ENCODE results near the gene ARHGDIG. TPM values are rescaled to one million over a fixed set of nuclear protein-coding genes. Genes with fewer than 3 reads are reported as not detected.
"Not testable (repeated sequence)": the region's sequence is repeated elsewhere in the genome, so short reads cannot be mapped to it uniquely, and the experiment has no call there.

Gene ARHGDIG
- polyA plus RNA-seq, 3 donors from 2014 or later: not detected

DNA sequence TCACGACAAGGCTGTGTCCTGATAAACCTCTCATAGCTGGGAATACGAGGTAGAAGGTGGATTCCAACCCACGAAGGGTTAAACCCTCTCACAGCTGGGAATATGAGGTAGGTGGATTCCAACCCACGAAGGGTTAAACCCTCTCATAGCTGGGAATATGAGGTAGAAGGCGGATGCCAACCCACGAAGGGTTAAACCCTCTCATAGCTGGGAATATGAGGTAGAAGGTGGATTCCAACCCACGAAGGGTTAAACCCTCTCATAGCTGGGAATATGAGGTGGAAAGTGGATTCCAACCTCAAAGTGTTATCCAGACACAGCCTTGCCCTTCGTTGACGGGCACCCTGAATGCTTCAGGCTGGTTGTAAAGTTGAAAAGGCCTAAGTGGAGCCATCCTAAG, 41.1 kb downstream of the ARHGDIG start:
- DNase-seq: no peak
- Mint-ChIP-seq H3K9me3 (no peaks in the 10 kb centered on the region), H3K36me3 (peaks cover 9 to 18% (median 11%) of the 10 kb centered on the region in 3 donors), H3K4me3 (peak overlapping the region in 4 of 5 donors; percentile 39 to 68 (median 58)), H3K27ac (peak overlapping the region; percentile 73 to 99 (median 93)), H3K27me3 (ENCODE audit: low read depth in 3 of 3) (peaks cover 46 to 54% (median 48%) of the 10 kb centered on the region in 3 donors), H3K4me1 (peaks cover 94 to 95% of the 10 kb centered on the region in 2 donors)

GRCh38 chr16:322476-323143, 42.2 kb downstream of the ARHGDIG start:
- H3K9me3 Mint-ChIP-seq: no peaks in the 10 kb centered on the region
- H3K36me3 Mint-ChIP-seq: peaks cover 7 to 18% (median 8%) of the 10 kb centered on the region in 3 donors
- no peak for DNase-seq
- peaks cover 55 to 65% (median 58%) of the 10 kb centered on the region in 3 donors for H3K27me3 Mint-ChIP-seq (ENCODE audit: low read depth in 3 of 3)
- H3K27ac Mint-ChIP-seq: peak overlapping the region; percentile 70 to 100 (median 97)
- H3K4me1 Mint-ChIP-seq: peaks cover 94 to 95% of the 10 kb centered on the region in 2 donors
- H3K4me3 Mint-ChIP-seq: peak overlapping the region; percentile 54 to 85 (median 66)

DNA sequence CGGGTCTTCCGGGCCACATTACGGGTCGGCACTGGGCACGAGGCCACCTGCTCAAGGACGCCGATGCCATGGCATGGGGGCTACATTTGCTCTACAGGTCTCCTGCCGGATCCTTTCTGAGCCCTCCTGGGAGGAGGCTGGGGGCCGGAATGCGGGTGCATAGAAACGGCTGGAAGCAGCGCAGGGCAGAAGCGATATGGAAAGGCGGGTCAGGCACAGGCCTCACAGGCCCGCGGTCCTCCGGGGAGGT, 43.7 kb downstream of the ARHGDIG start:
- Mint-ChIP-seq H3K9me3 (no peaks in the 10 kb centered on the region), H3K27ac (peak overlapping the region; percentile 93 to 100 (median 100)), H3K4me1 (peaks cover 90 to 94% of the 10 kb centered on the region in 2 donors), H3K4me3 (peak overlapping the region; percentile 83 to 93 (median 86)), H3K36me3 (peaks cover under 1 to 10% (median 5%) of the 10 kb centered on the region in 3 donors), H3K27me3 (ENCODE audit: low read depth in 3 of 3) (peaks cover 54 to 67% (median 59%) of the 10 kb centered on the region in 3 donors)
- DNase-seq: no peak

GRCh38 chr16:324451-325334, 44.3 kb downstream of the ARHGDIG start:
- peaks cover 0 to 6% (median 5%) of the 10 kb centered on the region in 3 donors for H3K36me3 Mint-ChIP-seq
- peaks cover 87 to 92% of the 10 kb centered on the region in 2 donors for H3K4me1 Mint-ChIP-seq
- peak; percentile 93 to 96 (median 95) for DNase-seq
- H3K27ac Mint-ChIP-seq: peak overlapping the region; percentile 93 to 100 (median 100)
- H3K27me3 Mint-ChIP-seq (ENCODE audit: low read depth in 3 of 3): peaks cover 53 to 67% (median 60%) of the 10 kb centered on the region in 3 donors
- no peaks in the 10 kb centered on the region for H3K9me3 Mint-ChIP-seq
- peak overlapping the region; percentile 83 to 93 (median 86) for H3K4me3 Mint-ChIP-seq

GRCh38 chr16:325375-326145, 45.2 kb downstream of the ARHGDIG start:
- H3K4me1 Mint-ChIP-seq: peaks cover 88 to 91% of the 10 kb centered on the region in 2 donors
- H3K9me3 Mint-ChIP-seq: no peaks in the 10 kb centered on the region
- DNase-seq: peak in 1 of 3 donors; percentile 39
- H3K4me3 Mint-ChIP-seq: peak overlapping the region; percentile 83 to 93 (median 86)
- peak overlapping the region; percentile 93 to 100 (median 100) for H3K27ac Mint-ChIP-seq
- H3K27me3 Mint-ChIP-seq (ENCODE audit: low read depth in 3 of 3): peaks cover 57 to 69% (median 61%) of the 10 kb centered on the region in 3 donors
- H3K36me3 Mint-ChIP-seq: peaks cover 2 to 5% (median 4%) of the 10 kb centered on the region in 3 donors

DNA sequence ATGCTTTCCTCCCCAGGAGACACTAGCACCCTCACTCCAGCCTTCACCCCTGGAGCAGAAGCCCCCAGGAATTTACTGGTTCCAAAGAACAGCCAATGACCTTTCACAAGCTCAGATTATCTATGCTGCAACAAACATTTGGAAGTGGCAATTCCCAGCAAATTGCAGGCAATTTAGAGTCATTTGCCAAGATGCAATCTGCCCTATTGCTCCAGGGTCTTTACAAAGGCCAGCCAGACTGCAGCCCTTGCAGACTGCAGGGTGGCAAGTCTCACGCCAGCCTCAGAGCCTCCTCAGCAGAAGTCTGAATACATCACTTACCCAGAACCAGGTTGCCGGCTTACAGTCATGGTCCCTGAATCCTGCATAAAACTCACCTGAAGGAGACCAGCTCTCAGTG, 50.4 kb downstream of the ARHGDIG start:
- Mint-ChIP-seq H3K4me3 (peak overlapping the region; percentile 42 to 79 (median 65)), H3K27me3 (ENCODE audit: low read depth in 3 of 3) (peaks cover 28 to 44% (median 29%) of the 10 kb centered on the region in 3 donors), H3K4me1 (peaks cover 88 to 94% of the 10 kb centered on the region in 2 donors), H3K27ac (peak overlapping the region; percentile 76 to 99 (median 92)), H3K9me3 (no peaks in the 10 kb centered on the region), H3K36me3 (peaks cover 5 to 8% (median 7%) of the 10 kb centered on the region in 3 donors)
- DNase-seq: no peak

- H3K4me3 Mint-ChIP-seq: peak overlapping the region; percentile 48 to 79 (median 66)
- peaks cover 28 to 45% (median 28%) of the 10 kb centered on the region in 3 donors for H3K27me3 Mint-ChIP-seq (ENCODE audit: low read depth in 3 of 3)
- not testable (repeated sequence) for H3K9me3 Mint-ChIP-seq, H3K36me3 Mint-ChIP-seq
- H3K27ac Mint-ChIP-seq: peak overlapping the region; percentile 76 to 99 (median 92)
- DNase-seq: peak in 1 of 3 donors; percentile 66
- peaks cover 89 to 95% of the 10 kb centered on the region in 2 donors for H3K4me1 Mint-ChIP-seq
These were observed 50.9 kb downstream of the ARHGDIG start for GRCh38 chr16:331181-331814.

Other genes with a start within 250 kb of the ARHGDIG start
- gene POLR3K, start 227.0 kb upstream of the ARHGDIG start, polyA plus RNA-seq: 10 to 100 TPM; 26.9 to 40.7 (median 34.6) TPM
- gene SNRNP25, start 226.8 kb upstream of the ARHGDIG start, polyA plus RNA-seq: 10 to 100 TPM; 22.0 to 51.1 (median 30.7) TPM
- gene RHBDF1, start 208.0 kb upstream of the ARHGDIG start, polyA plus RNA-seq: under 1 TPM in 1 of 3 donors, not detected in 2; 0.24 TPM
- 100 to 1,000 TPM in 2 of 3 donors, 10 to 100 TPM in 1; 96.0 to 134 (median 106) TPM for gene MPG, start 202.4 kb upstream of the ARHGDIG start, polyA plus RNA-seq
- gene NPRL3, start 141.9 kb upstream of the ARHGDIG start, polyA plus RNA-seq: 10 to 100 TPM; 13.3 to 28.6 (median 27.0) TPM
- gene HBZ, start 127.9 kb upstream of the ARHGDIG start, polyA plus RNA-seq: not detected
- 1 to 10 TPM in 1 of 3 donors, not detected in 2; 2.5 TPM for gene HBM, start 114.6 kb upstream of the ARHGDIG start, polyA plus RNA-seq
- gene HBA2, start 107.7 kb upstream of the ARHGDIG start, polyA plus RNA-seq: 100 to 1,000 TPM; 202 to 797 (median 725) TPM
- 100 to 1,000 TPM in 2 of 3 donors, 10 to 100 TPM in 1; 70.7 to 207 (median 119) TPM for gene HBA1, start 103.9 kb upstream of the ARHGDIG start, polyA plus RNA-seq
- 10 to 100 TPM in 1 of 3 donors, 1 to 10 TPM in 2; 4.9 to 10.3 (median 8.9) TPM for gene HBQ1, start 100.1 kb upstream of the ARHGDIG start, polyA plus RNA-seq
- gene LUC7L, start 51.1 kb upstream of the ARHGDIG start, polyA plus RNA-seq: 10 to 100 TPM in 2 of 3 donors, 1 to 10 TPM in 1; 4.5 to 15.0 (median 10.4) TPM
- gene FAM234A, start 45.8 kb upstream of the ARHGDIG start, polyA plus RNA-seq: 10 to 100 TPM; 19.3 to 56.6 (median 24.4) TPM
- gene RGS11, start 4.6 kb upstream of the ARHGDIG start, polyA plus RNA-seq: not detected
- not detected for gene PDIA2, start 2.6 kb downstream of the ARHGDIG start, polyA plus RNA-seq
- gene AXIN1, start 72.1 kb downstream of the ARHGDIG start, polyA plus RNA-seq: 10 to 100 TPM in 1 of 3 donors, 1 to 10 TPM in 2; 1.9 to 12.5 (median 5.2) TPM
- 100 to 1,000 TPM in 2 of 3 donors, 10 to 100 TPM in 1; 98.6 to 139 (median 106) TPM for gene MRPL28, start 89.9 kb downstream of the ARHGDIG start, polyA plus RNA-seq
- gene PGAP6, start 101.4 kb downstream of the ARHGDIG start, polyA plus RNA-seq: 10 to 100 TPM; 16.0 to 35.9 (median 23.7) TPM
- 10 to 100 TPM; 30.4 to 53.7 (median 36.5) TPM for gene NME4, start 116.6 kb downstream of the ARHGDIG start, polyA plus RNA-seq
- 10 to 100 TPM in 1 of 3 donors, 1 to 10 TPM in 2; 3.6 to 12.9 (median 5.4) TPM for gene DECR2, start 121.3 kb downstream of the ARHGDIG start, polyA plus RNA-seq
- 1 to 10 TPM in 2 of 3 donors, under 1 TPM in 1; 0.04 to 3.7 (median 1.8) TPM for gene RAB11FIP3, start 145.1 kb downstream of the ARHGDIG start, polyA plus RNA-seq
- 10 to 100 TPM in 2 of 3 donors, 1 to 10 TPM in 1; 9.2 to 30.7 (median 10.1) TPM for gene CAPN15, start 247.1 kb downstream of the ARHGDIG start, polyA plus RNA-seq